LoVo (cell line): ENCODE measurements around the gene SLC4A2.
"Not testable (repeated sequence)": the region's sequence is repeated elsewhere in the genome, so short reads cannot be mapped to it uniquely, and the experiment has no call there.

Source experiments
- DNase-seq: peaks from one replicate; pipeline ENCODE4 v3.0.0-alpha.2; 2016; ENCODE audit warnings: low spot score

SLC4A2 gene

DNA sequence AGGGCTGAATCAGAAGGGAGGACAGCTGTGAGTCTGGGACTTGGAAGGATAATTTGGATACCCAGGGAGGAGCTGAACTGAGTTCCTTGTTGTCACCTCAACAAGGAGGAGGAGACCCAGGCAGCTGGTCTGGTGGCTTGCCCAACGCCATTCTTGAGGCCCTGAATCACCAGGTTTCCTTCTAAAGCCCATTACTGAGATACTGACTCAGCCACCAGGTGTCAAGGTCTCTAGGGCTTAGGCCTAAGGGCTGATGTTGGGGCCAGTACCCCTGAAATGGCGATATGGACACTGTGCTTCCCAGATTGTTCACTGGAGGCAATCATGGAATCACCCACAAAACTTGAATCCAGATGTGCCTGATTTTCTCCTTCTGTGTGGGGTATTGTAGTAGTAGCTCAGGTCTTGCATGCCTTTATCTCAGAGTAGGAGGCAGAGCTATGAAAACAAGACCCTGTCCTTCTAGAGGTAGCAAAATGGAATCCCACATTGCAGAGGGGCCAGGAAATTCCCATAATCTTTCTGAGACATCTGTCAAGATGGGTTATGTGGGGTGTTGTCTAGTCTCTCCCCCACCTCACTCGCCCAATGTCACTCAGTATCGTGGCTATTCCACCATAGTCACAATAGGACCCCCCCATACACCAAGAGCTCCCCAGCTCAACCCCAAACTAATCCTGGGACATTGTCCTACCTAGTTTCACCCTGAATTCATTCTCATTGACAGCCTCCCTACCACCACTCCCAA lies 33.3 kb upstream of the SLC4A2 start:
- DNase-seq: peak; percentile 45

DNA sequence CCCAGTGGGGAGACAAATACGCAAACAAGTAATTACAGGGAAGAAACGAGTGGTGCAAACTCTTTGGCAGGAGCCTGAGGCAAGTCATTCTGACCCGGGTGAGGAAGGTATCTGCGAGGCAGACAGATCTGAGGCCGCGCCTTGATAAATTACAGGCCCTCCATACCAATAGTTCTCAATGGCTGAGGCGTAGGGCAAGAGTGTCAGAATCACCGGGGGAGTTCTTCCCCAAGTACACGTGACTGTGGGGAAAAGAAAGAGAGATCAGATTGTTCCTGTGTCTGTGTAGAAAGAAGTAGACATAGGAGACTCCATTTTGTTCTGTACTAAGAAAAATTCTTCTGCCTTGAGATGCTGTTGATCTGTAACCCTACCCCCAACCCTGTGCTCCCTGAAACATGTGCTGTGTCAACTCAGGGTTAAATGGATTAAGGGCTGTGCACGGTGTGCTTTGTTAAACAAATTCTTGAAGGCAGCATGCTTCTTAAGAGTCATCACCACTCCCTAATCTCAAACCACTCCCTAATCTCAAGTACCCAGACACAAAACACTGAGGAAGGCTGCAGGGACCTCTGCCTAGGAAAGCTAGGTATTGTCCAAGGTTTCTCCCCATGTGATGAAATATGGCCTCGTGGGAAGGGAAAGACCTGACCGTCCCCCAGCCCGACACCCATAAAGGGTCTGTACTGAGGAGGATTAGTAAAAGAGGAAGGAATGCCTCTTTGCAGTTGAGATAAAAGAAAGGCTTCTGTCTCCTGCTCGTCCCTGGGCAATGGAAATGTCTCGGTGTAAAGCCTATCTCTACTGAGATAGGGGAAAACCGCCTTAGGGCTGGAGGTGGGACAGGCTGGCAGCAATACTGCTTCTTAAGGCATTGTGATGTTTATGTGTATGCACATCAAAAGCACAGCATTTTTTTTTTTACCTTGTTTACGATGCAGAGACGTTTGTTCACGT lies 32.3 kb upstream of the SLC4A2 start:
- not testable (repeated sequence) for DNase-seq

DNA sequence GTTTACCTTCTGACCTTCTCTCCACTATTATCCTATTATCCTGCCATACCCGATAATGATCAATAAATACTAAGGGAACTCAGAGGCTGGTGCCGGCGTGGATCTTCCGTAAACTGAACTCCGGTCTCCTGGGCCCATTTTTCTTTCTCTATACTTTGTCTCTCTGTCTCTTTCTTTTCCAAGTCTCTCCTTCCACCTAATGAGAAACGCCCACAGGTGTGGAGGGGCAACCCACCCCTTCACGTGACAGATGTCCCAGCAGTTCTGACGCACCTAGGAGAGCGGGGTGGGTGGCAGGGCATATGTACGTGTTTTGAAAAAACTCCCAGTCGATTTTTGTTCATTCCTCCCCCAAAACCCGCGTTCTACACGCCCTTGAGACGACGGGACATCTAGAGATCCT lies 31.7 kb upstream of the SLC4A2 start:
- not testable (repeated sequence) for DNase-seq

DNA sequence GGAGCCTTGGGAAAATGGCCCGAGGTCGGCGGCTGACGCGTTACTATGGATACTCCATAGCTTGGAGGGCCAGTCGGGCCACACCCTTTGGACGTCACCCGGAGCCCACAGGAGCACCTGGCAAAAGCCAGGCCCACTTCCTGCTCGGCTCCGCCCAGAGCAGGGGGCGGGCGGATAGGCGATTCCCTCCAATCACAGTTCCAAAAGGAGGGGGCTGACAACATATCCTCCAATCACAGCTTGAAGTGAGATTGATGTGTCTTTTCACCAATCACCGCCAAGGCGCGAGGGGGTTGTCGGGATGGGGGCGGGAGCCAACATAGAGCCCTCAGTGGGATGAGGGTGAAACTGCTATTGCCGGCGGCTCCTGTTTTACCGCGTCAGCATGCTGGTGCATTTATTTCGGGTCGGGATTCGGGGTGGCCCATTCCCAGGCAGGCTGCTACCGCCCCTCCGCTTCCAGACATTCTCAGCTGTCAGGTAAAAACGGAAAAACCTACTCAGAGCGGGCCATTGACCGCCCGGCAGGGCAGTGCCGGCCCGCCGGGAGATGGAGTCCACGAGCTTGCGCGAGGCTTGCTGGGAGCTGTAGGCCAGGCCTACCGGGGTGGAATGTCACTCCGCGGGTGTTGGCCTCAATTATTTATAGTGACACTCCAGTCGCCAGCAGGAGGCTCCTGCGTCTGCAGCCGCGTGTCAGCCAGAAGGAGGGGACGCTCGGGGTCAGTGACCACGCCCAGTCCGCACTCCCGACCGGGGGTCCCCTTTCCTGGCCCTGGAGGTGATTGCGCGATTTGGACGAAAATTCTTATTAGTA lies 31.1 kb upstream of the SLC4A2 start, which contains the start of gene ABCB8:
ABCB8 (plus strand) TSS at position 320 of the 817 bp plus-strand sequence; CDS start at position 386, 66 bp downstream.
- peak; percentile 100 for DNase-seq

DNA sequence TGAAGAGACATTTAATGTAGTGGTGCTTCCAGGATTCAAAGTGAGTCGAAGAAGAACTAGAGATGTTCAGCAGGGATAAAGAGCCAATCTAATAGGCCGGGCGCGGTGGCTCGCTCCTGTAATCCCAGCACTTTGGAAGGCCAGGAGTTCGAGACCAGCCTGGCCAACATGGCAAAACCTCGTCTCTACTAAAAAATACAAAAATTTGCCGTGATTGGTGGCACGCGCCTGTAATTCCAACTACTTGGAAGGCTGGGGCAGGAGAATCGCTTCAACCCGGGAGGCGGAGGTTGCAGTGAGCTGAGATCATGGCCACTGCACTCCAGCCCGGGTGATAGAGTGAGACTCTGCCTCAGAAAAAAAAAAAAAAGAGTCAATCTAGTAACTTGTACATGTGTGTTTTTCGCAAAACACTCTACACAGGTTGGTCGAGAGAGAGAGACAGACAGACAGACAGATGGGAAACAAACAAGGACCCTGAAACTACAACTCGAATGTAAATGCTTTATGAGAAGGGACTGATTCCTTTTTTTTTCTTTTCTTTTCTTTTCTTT lies 30.4 kb upstream of the SLC4A2 start:
- DNase-seq: no peak

DNA sequence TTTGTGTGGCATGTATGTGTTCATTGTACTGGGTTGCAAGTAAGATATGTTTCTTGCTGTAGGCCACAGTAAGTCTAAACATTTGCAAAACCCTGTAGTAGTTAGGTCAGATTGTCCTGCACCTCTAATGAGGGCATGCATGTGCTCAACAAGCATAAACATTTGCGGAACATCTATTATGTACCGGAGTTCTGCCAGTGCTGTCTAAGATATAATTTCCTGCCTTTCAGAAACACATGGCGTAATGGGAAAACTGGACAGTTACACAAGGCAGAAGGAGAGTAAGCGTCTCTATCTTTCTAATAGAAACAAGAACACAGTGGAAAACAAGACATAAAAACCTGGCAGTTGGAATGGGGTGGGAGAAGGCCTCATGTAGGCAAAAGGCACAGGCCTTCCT lies 28.4 kb upstream of the SLC4A2 start:
- DNase-seq: no peak

DNA sequence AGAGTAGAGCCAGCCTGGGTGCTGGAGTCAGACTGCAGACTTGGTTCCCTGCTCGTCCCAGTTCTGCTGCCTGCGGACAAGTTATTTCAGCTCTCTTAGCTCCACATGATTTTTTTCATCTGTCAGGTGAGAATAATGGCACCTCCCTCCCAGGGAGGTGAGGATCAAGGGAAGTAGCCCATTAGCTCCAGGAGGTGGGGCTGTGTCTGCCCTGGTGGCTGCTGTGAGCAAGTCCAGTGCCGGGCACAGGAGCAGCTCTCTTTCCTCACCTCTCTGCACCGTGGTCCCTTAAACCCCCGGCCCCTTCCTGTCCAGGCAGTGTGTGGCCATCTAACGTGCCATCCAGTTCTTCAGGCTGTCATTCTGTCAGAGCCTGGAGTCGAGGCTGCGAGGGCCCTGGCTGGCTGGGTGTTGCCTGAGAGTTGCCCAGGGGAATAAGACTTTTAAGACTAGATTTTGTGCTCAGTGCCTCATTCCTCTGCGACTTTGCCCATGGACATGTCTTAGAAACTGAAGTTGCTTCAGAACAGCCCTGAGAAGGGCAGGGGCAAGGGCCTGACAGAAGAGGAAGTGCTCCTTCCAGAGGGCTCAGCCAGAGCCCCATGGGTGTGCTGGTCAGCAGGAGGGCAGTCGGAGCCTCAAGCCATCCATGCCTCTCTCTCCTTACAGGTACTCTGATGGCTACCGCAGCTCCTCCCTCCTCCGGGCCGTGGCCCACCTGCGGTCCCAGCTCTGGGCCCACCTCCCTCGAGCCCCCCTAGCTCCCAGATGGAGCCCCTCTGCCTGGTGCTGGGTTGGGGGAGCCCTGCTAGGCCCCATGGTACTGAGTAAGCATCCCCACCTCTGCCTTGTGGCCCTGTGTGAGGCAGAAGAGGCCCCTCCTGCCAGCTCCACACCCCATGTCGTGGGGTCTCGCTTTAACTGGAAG lies 26.2 kb upstream of the SLC4A2 start:
- DNase-seq: no peak

DNA sequence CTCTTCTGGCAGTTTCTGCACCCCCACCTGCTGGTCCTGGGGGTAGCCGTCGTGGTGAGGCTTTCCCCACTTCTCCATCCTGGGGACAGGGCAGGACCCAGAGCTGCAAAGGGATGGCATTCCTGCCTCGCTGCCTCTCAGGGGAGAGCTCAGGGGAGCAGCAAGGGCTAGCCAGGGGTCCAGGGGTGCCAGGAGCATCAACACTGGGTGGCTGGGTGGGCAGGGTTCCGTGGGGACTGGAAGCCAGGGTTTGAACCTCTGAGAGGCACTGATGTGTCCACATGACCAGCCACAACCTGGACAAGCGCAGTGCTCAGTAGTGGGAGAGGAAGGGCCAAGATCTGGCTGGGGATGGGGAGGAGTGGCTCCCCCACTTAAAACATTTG lies 25.5 kb upstream of the SLC4A2 start:
- no peak for DNase-seq

DNA sequence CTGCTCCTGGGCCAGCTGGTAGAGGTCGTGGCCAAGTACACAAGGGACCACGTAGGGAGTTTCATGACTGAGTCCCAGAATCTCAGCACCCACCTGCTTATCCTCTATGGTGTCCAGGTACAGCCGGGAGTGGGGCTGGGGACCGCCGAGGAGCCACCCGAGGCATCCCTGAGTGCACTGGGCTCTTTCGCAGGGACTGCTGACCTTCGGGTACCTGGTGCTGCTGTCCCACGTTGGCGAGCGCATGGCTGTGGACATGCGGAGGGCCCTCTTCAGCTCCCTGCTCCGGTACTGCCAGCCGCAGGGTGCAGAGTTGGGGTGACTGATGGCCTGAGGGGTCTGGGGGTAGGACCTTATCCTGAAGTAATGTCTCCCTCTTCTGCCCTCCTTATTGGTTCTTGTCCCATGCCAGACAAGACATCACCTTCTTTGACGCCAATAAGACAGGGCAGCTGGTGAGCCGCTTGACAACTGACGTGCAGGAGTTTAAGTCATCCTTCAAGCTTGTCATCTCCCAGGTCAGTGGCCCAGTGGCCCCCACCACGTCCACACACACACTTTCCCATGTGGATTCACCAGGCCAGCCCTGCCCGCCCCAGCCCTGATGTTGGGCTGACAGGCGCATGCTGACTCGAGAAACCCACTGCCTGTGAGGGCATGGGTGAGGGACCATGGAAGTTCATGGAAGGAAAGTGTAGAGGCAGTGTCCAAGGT lies 24.9 kb upstream of the SLC4A2 start:
- no peak for DNase-seq

DNA sequence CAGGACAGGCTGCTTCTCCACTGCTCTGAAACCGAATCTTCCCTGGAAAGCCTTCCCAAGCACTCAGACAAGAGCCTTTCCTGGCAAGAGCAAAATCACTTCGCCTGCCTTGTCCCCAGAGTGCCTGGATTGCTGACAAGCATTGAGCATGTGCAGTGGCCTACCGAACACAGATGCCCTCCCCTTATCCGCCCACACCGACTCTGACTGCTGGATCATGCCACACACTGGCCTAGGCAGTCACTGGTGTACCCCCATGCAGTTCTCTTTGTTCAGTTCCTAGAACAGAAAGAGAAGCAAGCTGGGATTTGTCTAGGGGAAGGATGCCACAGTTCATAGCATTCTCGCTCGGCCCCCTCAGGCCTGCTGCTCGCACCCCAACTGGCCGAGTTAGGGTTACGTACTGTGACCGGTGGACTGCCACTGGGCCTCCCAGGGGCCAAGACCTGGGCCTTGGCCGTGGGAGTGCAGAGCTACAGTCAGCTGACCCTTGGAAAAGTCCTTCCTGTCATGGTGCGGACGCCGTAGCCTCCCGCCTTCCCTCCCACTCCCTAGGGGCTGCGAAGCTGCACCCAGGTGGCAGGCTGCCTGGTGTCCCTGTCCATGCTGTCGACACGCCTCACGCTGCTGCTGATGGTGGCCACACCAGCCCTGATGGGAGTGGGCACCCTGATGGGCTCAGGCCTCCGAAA lies 24.2 kb upstream of the SLC4A2 start:
- DNase-seq: no peak

DNA sequence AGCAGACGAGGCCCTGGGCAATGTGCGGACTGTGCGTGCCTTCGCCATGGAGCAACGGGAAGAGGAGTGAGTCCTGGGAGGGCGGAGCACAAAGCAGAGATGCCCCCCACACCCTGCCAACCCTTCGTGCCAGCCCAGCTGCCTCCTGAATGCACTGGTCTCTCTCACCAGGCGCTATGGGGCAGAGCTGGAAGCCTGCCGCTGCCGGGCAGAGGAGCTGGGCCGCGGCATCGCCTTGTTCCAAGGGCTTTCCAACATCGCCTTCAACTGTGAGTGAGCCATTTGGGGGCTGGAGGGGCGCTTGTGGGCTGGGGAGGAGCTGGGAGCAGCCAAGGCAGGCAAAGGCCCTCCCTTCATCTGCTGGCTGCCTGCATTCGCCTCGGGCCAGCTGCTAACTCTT lies 23.5 kb upstream of the SLC4A2 start:
- DNase-seq: no peak

DNA sequence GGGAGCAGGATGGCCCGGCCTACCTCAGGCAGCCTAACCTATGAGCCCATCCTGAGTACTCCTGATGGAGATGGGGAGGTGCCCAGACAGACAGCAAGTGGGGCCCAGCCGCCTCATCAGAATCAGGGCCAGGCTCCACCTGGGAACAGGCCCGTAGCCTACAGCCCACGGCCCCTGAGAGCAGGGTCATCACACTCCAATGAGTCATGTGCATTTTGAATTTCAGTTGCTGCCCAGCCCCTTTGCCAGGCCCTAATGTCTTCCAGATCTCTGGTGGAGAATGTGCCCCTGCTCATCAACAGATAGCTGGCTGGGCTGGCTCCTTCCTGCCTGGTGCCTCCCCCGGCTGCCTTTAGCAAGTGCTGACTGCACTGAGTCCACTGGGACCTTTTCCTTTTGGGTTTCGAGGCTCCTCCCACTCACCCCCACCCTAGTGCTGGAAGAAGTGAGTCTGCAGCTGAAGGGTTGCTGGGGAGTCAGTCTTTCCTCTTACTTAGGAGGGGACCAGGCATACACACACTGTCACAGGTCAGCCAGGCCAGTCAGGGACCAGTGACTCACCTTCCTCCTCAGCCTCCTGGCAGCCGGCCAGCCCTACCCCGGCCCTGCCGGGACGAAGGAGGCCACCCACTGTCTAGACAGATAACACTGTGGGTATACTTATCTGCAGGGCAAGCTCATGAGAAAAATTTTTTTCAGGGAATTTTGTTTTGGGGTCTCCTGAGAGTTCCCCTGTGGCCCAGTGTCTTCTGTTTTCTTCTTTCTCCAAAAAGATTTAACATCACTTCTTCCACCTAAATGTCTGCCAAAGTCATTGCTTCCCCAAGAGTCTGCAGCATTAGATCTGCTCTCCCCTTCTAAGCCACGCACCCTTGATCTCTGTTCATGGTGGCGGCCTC lies 20.2 kb upstream of the SLC4A2 start:
- peak; percentile 78 for DNase-seq

DNA sequence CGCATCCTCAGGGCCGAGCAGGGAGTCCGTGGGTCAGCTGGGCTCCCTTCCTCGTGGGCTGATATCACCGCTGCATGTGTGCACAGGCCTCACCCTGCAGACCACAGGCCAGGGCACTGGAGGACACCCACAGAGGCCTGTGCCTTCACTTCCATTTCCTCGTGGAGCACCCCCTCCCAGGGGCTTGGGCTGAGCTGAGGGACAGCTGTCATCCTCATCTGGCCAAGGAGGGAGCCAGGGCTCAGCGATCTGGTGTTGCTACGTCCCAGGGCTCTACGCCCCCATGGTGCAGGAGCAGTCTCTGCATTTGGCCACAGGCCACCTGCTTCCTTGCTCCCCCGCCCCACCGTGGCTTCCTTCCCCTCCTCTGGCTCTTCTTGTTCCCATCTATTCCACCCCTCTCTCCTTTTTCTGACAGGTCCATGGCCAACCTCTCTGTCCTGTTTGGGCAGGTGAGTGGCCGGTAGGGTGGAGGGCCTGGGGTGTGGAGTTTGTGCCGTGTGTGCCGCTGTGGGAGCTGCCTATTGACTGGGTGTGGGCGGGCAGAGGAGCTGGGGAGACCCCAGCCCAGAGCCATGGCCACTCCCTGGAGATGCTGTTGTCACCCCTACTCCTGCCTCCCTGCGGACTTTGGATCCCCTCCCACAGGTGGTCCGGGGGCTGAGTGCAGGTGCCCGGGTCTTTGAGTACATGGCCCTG lies 19.4 kb upstream of the SLC4A2 start:
- DNase-seq: no peak

DNA sequence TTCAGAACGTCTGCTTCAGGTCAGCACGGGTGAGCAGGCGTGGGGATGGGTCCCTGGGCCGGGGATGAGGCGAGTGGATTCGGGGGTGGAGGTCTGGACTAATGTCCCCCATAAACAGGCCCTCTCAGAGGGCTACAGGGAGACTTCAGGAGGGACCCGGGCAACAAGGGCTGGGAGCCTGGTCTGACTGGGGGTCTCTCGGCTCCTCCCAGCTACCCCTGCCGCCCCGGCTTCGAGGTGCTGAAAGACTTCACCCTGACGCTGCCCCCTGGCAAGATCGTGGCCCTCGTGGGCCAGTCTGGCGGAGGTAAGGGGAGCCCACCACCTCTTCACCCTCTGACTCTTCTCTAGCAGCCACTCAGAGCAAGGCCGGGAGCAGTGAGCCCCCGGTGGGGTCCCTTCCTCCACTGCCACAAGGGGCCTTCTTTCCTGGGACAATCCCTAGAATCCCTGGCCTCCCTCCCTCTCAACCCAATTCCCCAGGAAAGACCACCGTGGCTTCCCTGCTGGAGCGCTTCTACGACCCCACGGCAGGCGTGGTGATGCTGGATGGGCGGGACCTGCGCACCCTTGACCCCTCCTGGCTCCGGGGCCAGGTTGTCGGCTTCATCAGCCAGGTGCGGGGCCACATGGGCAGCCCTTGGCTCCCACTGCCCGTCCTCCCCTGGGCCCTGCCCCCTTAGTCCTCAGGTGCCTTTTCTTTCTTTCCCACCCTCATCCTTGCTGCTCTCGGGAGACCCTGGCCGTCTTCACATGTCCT lies 18.6 kb upstream of the SLC4A2 start:
- DNase-seq: no peak

DNA sequence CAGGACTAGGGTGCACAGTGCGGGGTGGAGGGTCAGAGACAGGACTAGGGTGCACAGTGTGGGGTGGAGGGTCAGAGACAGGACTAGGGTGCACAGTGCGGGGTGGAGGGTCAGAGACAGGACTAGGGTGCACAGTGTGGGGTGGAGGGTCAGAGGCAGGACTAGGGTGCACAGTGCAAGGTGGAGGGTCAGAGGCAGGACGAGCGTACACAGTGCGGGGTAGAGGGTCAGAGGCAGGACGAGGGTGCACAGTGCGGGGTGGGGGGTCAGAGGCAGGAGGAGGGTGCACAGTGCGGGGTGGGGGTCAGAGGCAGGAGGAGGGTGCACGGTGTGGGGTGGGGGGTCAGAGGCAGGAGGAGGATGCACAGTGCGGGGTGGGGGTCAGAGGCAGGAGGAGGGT lies 15.9 kb upstream of the SLC4A2 start:
- not testable (repeated sequence) for DNase-seq

DNA sequence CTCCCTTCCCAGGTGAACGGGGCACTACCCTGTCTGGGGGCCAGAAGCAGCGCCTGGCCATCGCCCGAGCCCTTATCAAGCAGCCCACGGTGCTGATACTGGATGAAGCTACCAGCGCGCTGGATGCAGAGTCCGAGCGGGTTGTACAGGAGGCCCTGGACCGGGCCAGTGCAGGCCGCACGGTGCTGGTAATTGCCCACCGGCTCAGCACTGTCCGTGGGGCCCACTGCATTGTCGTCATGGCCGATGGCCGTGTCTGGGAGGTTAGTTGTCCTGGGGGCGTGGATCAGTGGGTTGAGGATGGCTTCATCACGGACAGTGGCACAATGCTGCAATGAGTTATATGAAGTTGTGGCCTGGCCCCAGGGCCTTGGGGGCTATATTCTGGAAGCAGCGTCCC lies 15.4 kb upstream of the SLC4A2 start:
- no peak for DNase-seq

DNA sequence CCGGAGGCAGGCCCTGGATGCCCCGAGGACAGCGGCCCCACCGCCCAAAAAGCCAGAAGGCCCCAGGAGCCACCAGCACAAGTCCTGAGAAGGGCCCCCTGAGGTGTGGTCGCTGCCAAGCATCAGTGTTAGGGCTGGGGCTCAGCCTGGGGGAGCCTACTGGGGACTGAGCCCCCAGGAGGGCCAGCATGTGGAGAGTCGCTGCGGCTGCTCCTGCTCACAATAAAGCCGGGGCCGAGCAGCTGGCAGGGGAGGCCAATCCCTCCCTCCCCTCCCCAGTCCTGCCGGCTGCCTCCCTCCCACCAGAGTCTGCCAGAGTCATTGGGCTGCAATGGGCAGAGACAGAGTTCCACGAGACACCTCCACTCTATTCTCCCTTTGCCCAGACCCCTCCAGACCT lies 14.1 kb upstream of the SLC4A2 start:
- DNase-seq: no peak
